HK-2 (cell line): ENCODE measurements around the gene ALDH7A1.
"Not testable (repeated sequence)": the region's sequence is repeated elsewhere in the genome, so short reads cannot be mapped to it uniquely, and the experiment has no call there.

Experiments
- DNase-seq: peaks from one replicate; pipeline ENCODE4 v3.0.0-alpha.2; 2018; ENCODE audit not compliant: unreplicated experiment

ALDH7A1 gene

DNA sequence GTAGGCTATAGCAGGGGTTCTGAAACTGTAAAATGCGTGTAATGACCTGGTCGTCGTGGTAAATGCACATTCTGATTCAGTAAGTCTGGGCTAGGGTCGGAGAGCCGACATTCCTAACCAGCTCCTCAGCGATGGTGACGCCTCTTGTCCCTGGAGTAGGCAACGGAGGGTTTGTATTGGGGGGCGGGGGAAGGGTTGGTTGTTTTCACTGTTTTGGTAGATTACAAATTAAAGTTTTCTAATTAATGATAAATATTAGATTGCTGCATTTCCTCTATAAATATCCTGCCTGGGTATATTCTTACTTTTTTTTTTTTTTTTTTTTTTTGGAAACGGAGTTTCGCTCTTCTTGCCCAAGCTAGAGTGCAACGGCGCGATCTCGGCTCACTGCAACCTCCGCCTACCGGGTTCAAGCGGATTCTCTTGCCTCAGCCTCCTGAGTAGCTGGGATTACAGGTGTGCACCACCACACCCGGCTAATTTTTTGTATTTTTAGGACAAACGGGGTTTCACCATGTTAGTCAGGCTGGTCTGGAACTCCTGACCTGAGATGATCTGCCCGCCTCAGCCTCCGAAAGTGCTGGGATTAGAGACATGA is 566 bp upstream of the ALDH7A1 start:
- DNase-seq = no peak

DNA sequence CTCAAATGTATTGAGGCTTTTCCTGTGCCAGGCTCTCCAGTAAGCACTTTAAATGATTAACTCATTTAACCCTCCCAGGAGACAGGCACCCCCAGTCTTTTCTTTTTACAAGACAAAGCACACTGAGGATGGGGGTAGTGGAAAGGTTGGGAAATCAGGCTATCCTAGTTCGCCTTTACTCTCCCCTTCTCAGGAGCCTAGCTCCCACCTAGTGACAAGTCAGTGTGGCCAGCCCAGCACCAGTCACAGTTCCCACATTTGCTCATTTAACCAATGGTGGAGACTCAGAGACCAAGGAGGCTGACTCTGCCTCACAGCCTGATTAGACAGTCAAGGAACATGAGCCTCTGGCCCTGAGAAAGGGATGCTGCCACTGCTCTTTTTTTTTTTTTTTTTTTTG is 3.5 kb downstream of the ALDH7A1 start:
- DNase-seq = no peak

- DNase-seq = no peak
Observed at GRCh38 chr5:126589536-126590297, 5.3 kb downstream of the ALDH7A1 start.

DNA sequence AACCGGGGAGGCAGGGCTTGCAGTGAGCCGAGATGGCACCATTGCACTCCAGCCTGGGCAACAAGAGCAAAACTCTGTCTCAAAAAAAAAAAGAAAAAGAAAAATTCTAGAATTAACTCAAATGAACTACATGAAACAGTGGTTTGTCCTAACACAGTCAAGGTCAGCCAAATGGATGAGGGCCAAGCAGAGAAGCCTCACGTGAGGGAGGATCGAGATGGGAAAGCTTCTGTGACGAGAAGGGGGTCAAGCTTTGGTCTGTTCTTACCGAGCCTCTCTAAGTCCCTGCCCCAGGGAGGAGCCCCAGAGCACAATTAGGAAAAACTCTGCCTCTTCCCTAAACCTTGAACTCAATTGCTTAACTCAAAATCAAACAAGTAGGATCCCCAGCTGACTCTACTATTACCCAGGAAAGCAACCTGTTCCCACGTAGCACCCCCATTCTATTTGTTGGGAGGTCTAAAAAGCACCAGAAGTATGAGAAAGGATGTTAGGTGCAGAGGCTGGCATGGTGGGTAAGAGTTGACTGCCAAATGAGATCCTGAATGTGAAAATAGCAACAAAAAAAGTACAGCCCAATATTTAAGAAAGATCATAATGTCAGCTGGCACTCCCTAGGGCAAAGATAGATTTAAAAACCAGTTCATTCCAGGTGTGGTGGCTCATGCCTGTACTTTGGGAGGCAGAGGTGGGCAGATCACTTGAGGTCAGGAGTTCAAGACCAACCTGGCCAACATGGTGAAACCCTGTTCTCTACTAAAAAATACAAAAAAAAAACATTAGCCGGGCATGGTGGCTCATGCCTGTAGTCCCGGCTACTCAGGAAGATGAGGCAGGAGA is 7.2 kb downstream of the ALDH7A1 start:
- no peak for DNase-seq

DNA sequence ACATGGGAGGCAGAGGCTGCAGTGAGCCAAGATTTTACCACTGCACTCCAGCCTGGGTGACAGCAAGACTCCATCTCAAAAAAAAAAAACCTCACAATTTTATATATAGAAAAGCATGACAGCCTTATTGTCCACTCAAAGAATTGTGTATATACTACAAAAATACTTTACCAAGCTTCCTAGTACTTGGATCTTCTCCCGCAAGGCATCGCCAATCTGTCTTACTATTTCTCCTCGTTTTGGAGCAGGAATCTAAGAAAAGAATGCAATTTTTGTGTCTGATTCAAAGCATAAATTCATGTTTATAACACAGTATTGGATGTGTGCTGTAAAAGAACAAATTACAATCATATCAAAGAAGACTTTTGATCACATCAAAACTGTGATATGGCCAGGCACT is 11.3 kb downstream of the ALDH7A1 start:
- no peak for DNase-seq

GRCh38 chr5:126579716-126580115 is 15.3 kb downstream of the ALDH7A1 start:
- DNase-seq = no peak

DNA sequence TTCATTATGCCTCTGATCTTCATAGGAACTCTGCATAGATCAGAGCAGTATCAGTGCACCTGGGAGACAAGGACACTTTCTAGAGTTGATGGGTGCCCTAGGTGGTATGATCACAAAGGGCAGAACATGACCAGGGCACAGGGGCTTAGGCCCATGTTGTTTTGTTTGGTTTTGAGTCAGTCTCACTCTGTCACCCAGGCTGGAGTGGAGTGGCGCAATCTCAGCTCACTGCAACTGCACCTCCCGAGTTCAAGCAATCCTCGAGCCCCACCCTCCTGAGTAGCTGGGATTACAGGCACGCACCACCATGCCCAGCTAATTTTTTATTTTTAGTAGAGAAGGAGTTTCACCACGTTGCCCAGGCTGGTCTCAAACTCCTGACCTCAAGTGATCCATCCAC is 17.6 kb downstream of the ALDH7A1 start:
- DNase-seq = no peak

- DNase-seq = no peak
Observed at GRCh38 chr5:126576974-126577373, 18.0 kb downstream of the ALDH7A1 start.

- no peak for DNase-seq
Observed at GRCh38 chr5:126575644-126576043, 19.4 kb downstream of the ALDH7A1 start.

GRCh38 chr5:126568206-126568755 is 26.7 kb downstream of the ALDH7A1 start:
- DNase-seq = no peak

DNA sequence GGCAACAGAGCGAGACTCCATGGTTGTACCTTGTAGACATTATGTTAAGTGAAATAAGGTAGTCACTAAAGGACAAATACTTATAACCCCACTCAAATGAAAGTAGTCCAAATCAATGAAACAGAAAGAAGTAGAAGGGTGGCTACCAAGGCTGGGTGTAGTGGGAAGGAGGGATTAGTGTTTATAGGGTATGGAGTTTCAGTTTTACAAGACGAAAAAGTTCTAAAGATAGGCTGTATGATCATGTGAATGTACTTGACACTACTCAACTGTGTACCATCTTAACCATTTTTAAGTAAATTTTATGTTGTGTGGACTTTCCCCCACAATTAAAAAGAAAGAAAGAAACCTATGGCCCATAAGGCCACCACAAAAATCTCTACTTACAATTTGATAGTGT is 32.2 kb downstream of the ALDH7A1 start:
- no peak for DNase-seq

DNA sequence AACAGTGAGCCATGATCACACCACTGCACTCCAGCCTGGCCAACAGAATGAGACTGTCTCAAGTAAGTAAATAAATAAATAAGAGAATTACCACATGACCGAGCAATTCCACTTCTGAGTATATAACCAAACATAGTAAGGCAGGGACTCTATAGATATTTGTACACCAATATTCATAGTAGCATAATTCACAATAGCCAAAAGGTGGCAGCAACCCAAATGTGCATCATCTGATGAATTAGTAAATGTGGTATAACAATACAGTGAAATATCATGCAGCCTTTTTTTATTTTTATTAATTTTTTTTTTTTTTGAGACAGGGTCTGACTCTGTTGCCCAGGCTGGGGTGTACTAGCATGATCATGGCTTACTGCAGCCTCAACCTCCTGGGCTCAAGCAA is 33.1 kb downstream of the ALDH7A1 start:
- DNase-seq = no peak

DNA sequence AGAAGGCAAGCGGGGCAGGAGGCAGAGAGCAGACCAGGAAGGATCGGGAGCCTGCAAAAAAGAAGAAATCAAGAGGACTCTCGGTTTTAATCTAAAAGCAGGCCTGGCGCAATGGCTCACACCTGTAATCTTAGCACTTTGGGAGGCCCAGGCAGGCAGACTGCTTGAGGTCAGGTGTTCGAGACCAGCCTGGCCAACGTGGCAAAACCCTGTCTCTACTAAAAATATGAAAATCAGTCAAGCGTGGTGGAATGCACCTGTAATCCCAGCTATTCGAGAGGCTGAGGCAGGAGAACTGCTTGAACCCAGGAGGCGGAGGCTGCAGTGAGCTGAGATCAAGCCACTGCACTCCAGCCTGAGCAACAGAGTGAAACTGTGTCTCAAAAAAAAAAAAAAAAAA is 39.9 kb downstream of the ALDH7A1 start:
- not testable (repeated sequence) for DNase-seq

GRCh38 chr5:126552614-126553013 is 42.4 kb downstream of the ALDH7A1 start:
- DNase-seq = no peak

- peak; percentile 9 for DNase-seq
Observed at GRCh38 chr5:126544087-126544740, 50.8 kb downstream of the ALDH7A1 start.

DNA sequence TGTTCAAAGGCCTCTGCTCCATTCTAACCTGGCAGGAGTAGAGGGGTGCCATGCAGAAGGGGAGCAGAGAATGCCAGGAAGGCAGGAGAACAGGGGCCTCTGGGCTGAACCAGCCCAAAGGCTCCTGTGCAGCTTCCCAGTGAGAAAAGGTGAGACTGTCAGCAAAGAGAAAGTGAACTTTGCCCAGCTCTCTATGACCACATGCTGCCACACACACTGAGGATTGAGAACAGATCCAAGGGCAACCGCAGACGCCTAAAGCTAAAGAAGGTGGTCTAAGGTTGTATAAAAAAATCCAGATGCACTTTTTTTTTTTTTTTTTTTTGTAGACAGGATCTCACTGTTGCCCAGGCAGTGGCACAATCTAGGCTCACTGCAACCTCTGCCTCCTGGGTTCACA is 51.4 kb downstream of the ALDH7A1 start:
- no peak for DNase-seq

- no peak for DNase-seq
Observed at GRCh38 chr5:126543009-126543408, 52.0 kb downstream of the ALDH7A1 start.

DNA sequence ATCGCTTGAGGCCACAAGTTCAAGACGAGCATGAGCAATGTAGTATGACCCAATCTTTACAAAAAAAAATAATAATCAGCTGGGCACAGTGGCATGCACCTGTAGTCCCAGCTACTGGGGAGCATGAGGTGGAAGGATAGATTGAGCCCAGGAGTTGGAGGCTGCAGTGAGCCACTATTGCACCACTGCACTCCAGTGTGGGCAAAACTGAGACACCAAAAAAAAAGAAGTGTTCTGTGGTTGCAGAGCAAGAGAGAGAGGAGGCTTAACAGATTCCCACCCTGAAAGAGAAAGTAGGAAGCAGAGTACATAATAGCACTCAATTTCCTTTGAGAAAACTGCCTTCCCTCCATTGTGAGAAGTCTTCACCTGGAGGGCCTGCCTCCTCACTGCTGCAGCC is 52.6 kb downstream of the ALDH7A1 start:
- no peak for DNase-seq

GRCh38 chr5:126540631-126541030 is 54.4 kb downstream of the ALDH7A1 start:
- no peak for DNase-seq

- no peak for DNase-seq
Observed at GRCh38 chr5:126538579-126538978, 56.4 kb downstream of the ALDH7A1 start.

GRCh38 chr5:126536874-126537273 is 58.1 kb downstream of the ALDH7A1 start:
- DNase-seq = no peak
